K562 (cell line): ENCODE measurements around the gene BRF1. TPM values are rescaled to one million over a fixed set of nuclear protein-coding genes. Genes with fewer than 3 reads are reported as not detected.

Experiments
- ATAC-seq: fragments of 200-7000 bp; cut with Tn5 transposase; 3 replicates; pipeline ENCODE4 v1.9.1; 2020; ENCODE audit warnings: moderate library complexity
- BruUV-seq: library from RNA; stranded (reverse); fragments of 400-500 nt; replicated peaks from 2 replicates; lab custom pipeline; 2021; lab: Mats Ljungman, UMichigan
- CTCF ChIA-PET: fragments of 300-600 bp; formaldehyde crosslinking; extraction: SDS; loops from one replicate; lab custom pipeline; 2021; ENCODE audit warnings: low intra/inter-chr PET ratio; lab: Yijun Ruan, JAX
- POLR2A ChIA-PET: fragments of 300-600, 350-650 bp; sonication (Branson Sonifier 250); formaldehyde crosslinking; extraction: SDS; loops from one replicate; lab custom pipeline; 2021; ENCODE audit warnings: antibody characterized with exemption, inconsistent platforms; lab: Yijun Ruan, JAX
- DNase-seq, 4 experiments: peaks; one replicate each; pipeline versions ENCODE4 v3.0.0 to v3.0.0-alpha.2; 2011 to 2018; ENCODE audit warnings: low spot score in 3 of 4, mixed read lengths in 3 of 4; ENCODE audit errors: extremely low read depth in 1 of 4
- FAIRE-seq: peaks from 2 replicates; lab custom pipeline; 2011; peaks lifted over from hg19 to GRCh38; lab: Jason Lieb, UNC
- H2AFZ ChIP-seq: 2 replicates; pipeline ENCODE4 v1.6.0; 2011; ENCODE audit warnings: low read depth, low read length, control low read depth, inconsistent platforms
- H3K27ac ChIP-seq: fragments of 200-600 bp; 3 replicates; pipeline ENCODE4 v1.8.0; 2011; ENCODE audit warnings: low read depth, mild to moderate bottlenecking, control low read depth, inconsistent platforms, low read length, moderate library complexity, mixed read lengths; ENCODE audit errors: extremely low read depth
- H3K27me3 ChIP-seq, 2 experiments: fragments of 300-600 bp in 1 of 2; 2 replicates in 1 of 2; 3 replicates in 1 of 2; pipeline versions ENCODE4 v1.6.0 to v1.8.0; 2011; ENCODE audit warnings: inconsistent platforms in 2 of 2, low read length in 2 of 2, mild to moderate bottlenecking in 1 of 2, mixed read lengths in 1 of 2, moderate library complexity in 1 of 2; ENCODE audit not compliant: control insufficient read depth in 2 of 2, insufficient read depth in 2 of 2
- H3K36me3 ChIP-seq: fragments of 300-600 bp; 3 replicates; pipeline ENCODE4 v1.8.0; 2011; ENCODE audit warnings: mild to moderate bottlenecking, low read length, inconsistent platforms; ENCODE audit not compliant: control insufficient read depth, insufficient read depth
- H3K4me1 ChIP-seq, 2 experiments: fragments of 200-600 bp in 1 of 2; replicated peaks in 1 of 2; 2 replicates in 1 of 2; 3 replicates in 1 of 2; pipeline versions ENCODE4 v1.5.1 to v1.8.0; 2011; ENCODE audit warnings: inconsistent platforms in 2 of 2, low read length in 2 of 2, mild to moderate bottlenecking in 1 of 2, mixed read lengths in 1 of 2, moderate library complexity in 1 of 2; ENCODE audit not compliant: control insufficient read depth in 2 of 2, insufficient read depth in 2 of 2
- H3K4me2 ChIP-seq: 2 replicates; pipeline ENCODE4 v1.6.1; 2011; ENCODE audit warnings: low read length, control low read depth, inconsistent platforms, mixed read lengths; ENCODE audit not compliant: insufficient read depth
- H3K4me3 ChIP-seq: fragments of 200-600 bp; sonication (generic), shearing (Covaris generic); 2 replicates; pipeline ENCODE4 v1.5.1; 2016; ENCODE audit warnings: control low read depth, inconsistent platforms
- H3K79me2 ChIP-seq: fragments of 200-600 bp; 3 replicates; pipeline ENCODE4 v1.8.0; 2011; ENCODE audit warnings: low read length, inconsistent platforms; ENCODE audit not compliant: control insufficient read depth, insufficient read depth
- H3K9ac ChIP-seq, 2 experiments: 2 replicates each; pipeline versions ENCODE4 v1.6.0 to v1.6.1; 2011; ENCODE audit warnings: low read depth in 2 of 2, low read length in 2 of 2, control low read depth in 1 of 2, inconsistent platforms in 1 of 2, mild to moderate bottlenecking in 1 of 2, mixed read lengths in 1 of 2; ENCODE audit not compliant: insufficient read depth in 1 of 2
- H3K9me1 ChIP-seq: one replicate; pipeline ENCODE4 v1.6.0; 2011; ENCODE audit warnings: inconsistent platforms, mild to moderate bottlenecking, low read length, moderate library complexity; ENCODE audit not compliant: control insufficient read depth, insufficient read depth
- H3K9me3 ChIP-seq: replicated peaks from 2 replicates; pipeline ENCODE4 v1.5.1; 2011; ENCODE audit warnings: low read depth, low read length, inconsistent platforms; ENCODE audit not compliant: control insufficient read depth, insufficient read depth
- H4K20me1 ChIP-seq: replicated peaks from 2 replicates; pipeline ENCODE4 v1.6.1; 2011; ENCODE audit warnings: low read length, inconsistent platforms, mixed read lengths; ENCODE audit not compliant: control insufficient read depth, insufficient read depth
- E4F1 ChIP-seq: fragments of 250-450 bp; sonication (Bioruptor Pico); IDR thresholded peaks from 2 replicates; pipeline ENCODE4 v1.5.0; 2021; ENCODE audit warnings: mild to moderate bottlenecking, borderline replicate concordance
- ETS2 ChIP-seq: IDR thresholded peaks from 2 replicates; pipeline ENCODE4 v1.6.1; 2016; ENCODE audit warnings: borderline replicate concordance, missing genetic modification characterization, mild to moderate bottlenecking, moderate library complexity, missing compliant biosample characterization; ENCODE audit not compliant: poor library complexity, severe bottlenecking
- GATA2 ChIP-seq: sonication (generic); formaldehyde crosslinking; IDR thresholded peaks from 2 replicates; pipeline ENCODE4 v1.4.0; 2020; ENCODE audit warnings: mild to moderate bottlenecking, missing genetic modification reagents
- GTF2B ChIP-seq: IDR thresholded peaks from 2 replicates; pipeline ENCODE4 v1.6.1; 2011; ENCODE audit not compliant: insufficient read length; ENCODE audit errors: extremely low read depth
- HDAC1 ChIP-seq, 2 experiments: fragments of 450-650 bp; IDR thresholded peaks; 2 replicates each; pipeline ENCODE4 v1.6.1; 2016 to 2017; ENCODE audit warnings: inconsistent platforms in 1 of 2, mild to moderate bottlenecking in 1 of 2, moderate library complexity in 1 of 2
- KDM5B ChIP-seq: fragments of 200-600 bp; sonication (generic); IDR thresholded peaks from 2 replicates; pipeline ENCODE4 v1.6.1; 2012; ENCODE audit warnings: low read depth, mild to moderate bottlenecking, moderate library complexity, low read length, control low read depth, inconsistent platforms; ENCODE audit not compliant: insufficient replicate concordance
- L3MBTL2 ChIP-seq: fragments of 450-650 bp; IDR thresholded peaks from 2 replicates; pipeline ENCODE4 v1.6.1; 2016; ENCODE audit warnings: mild to moderate bottlenecking, moderate library complexity
- RBM34 ChIP-seq: fragments of 200-400 bp; formaldehyde crosslinking; IDR thresholded peaks from 2 replicates; pipeline ENCODE4 v1.6.1; 2018; ENCODE audit warnings: low read length, borderline replicate concordance; ENCODE audit not compliant: insufficient read depth
- WGBS: fragments of 100-300 bp; shearing (Covaris generic); methylation state at CpG from one replicate; pipeline ENCODE4 v1.1.6; 2016; ENCODE audit warnings: low coverage, mixed read lengths; ENCODE audit not compliant: insufficient coverage; ENCODE audit errors: missing lambda C conversion rate; 5-methylcytosine and 5-hydroxymethylcytosine counted together
- in situ Hi-C: fragments of 300-500 bp; cut with MboI; formaldehyde crosslinking; loops from 4 replicates; pipeline ENCODE4 v1.15.0; 2018; ENCODE audit warnings: inconsistent platforms, mixed read lengths
- intact Hi-C: fragments of 100-400 bp; cut with micrococcal nuclease; formaldehyde crosslinking; loops from 2 replicates; pipeline ENCODE4 v1.14.2; 2022
- polyA plus RNA-seq, 8 experiments: library from polyadenylated mRNA; depleted of rRNA in 4 of 8; stranded (reverse) in 5 of 8; unstranded in 3 of 8; fragments of >200 nt; fragmentation: Nextera tagmentation in 2 of 8; fragmentation: Illumina TruSeq in 1 of 8; extraction: Ambion mirVana in 2 of 8; extraction: Trizol in 1 of 8; gene quantifications; 2 replicates each; pipeline versions ENCODE4 v1.2.1 to v1.2.3, GENCODE V29; 2011 to 2014; ENCODE audit warnings: inconsistent platforms in 1 of 8, missing spikeins in 1 of 8
- total RNA-seq, 7 experiments: library from RNA; depleted of rRNA in 6 of 7; stranded (reverse); fragments of >200 nt in 6 of 7; fragmentation: Illumina TruSeq in 2 of 7; extraction: Trizol in 2 of 7; gene quantifications; 2 replicates each; pipeline versions ENCODE4 v1.2.1 to v1.2.3, GENCODE V29; 2011 to 2021; ENCODE audit warnings: low replicate concordance in 1 of 7
- TF ChIP-seq, protein P1 (sequence below): fragments of 450-650 bp; formaldehyde crosslinking; IDR thresholded peaks from 2 replicates; pipeline ENCODE4 v1.4.0; 2022; ENCODE audit warnings: mild to moderate bottlenecking, moderate library complexity
- TF ChIP-seq, protein P2 (sequence below): fragments of 150-350 bp; conservative IDR thresholded peaks from 2 replicates; pipeline ENCODE4 v1.6.1; 2014; ENCODE audit warnings: low read length
- TF ChIP-seq, protein P3 (sequence below): sonication (generic); formaldehyde crosslinking; IDR thresholded peaks from 2 replicates; pipeline ENCODE4 v1.8.0; 2022; ENCODE audit warnings: missing genetic modification reagents, mild to moderate bottlenecking, moderate library complexity, borderline replicate concordance
- TF ChIP-seq, protein P4 (sequence below): fragments of 250-450 bp; sonication (Bioruptor Pico); IDR thresholded peaks from 2 replicates; pipeline ENCODE4 v1.8.0; 2021; ENCODE audit warnings: mild to moderate bottlenecking, moderate library complexity

Gene BRF1
- total and polyA plus RNA-seq, 9 of the 15 experiments (the other 6 are each of a cell fraction or from before 2014, with no cell fraction given): 0.14 to 24.6 (median 8.2) TPM

- no peak for DNase-seq
- Histone ChIP-seq H3K9me1 (no peaks in the 10 kb centered on the region), H3K4me1 (peaks cover 0 to 7% of the 10 kb centered on the region in 2 experiments; a peak in 1 of 5 replicates), H3K27me3 (no peaks in the 10 kb centered on the region), H3K9ac (no peak overlapping the region), H3K4me2 (no peak overlapping the region), H3K79me2 (no peaks in the 10 kb centered on the region), H3K36me3 (peaks cover 27% of the 10 kb centered on the region; the same call in 1 of the 3 replicates), H3K9me3 (no peaks in the 10 kb centered on the region), H3K4me3 (no peak overlapping the region), H4K20me1 (no peaks in the 10 kb centered on the region), H3K27ac (no peak overlapping the region), H2AFZ (no peak overlapping the region)
- ATAC-seq: no peak
- intact Hi-C loops (no loop called here), in situ Hi-C loops (no loop called here)
- CTCF ChIA-PET: no interaction called here
- 100% methylated on average over 5 of the region's 19 CpGs for WGBS
- POLR2A ChIA-PET: interaction anchor here (0.5 kb wide), 1 partner anchor 36 kb away, joined by 3 read pairs; no protein-coding TSS in a partner anchor
- BruUV-seq: no TSS peak
- no peak for FAIRE-seq
- no peak for TF ChIP-seq GTF2B
- TF ChIP-seq HDAC1 (IDR thresholded peaks at IDR 0.05): no peak
- TF ChIP-seq ETS2 (tag): no peak
- no peak for TF ChIP-seq KDM5B
- TF ChIP-seq, protein P1, sequence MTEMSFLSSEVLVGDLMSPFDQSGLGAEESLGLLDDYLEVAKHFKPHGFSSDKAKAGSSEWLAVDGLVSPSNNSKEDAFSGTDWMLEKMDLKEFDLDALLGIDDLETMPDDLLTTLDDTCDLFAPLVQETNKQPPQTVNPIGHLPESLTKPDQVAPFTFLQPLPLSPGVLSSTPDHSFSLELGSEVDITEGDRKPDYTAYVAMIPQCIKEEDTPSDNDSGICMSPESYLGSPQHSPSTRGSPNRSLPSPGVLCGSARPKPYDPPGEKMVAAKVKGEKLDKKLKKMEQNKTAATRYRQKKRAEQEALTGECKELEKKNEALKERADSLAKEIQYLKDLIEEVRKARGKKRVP (CRISPR knock-in tag): no peak
- no peak for TF ChIP-seq GATA2
- no peak for TF ChIP-seq E4F1
- TF ChIP-seq, protein P2, sequence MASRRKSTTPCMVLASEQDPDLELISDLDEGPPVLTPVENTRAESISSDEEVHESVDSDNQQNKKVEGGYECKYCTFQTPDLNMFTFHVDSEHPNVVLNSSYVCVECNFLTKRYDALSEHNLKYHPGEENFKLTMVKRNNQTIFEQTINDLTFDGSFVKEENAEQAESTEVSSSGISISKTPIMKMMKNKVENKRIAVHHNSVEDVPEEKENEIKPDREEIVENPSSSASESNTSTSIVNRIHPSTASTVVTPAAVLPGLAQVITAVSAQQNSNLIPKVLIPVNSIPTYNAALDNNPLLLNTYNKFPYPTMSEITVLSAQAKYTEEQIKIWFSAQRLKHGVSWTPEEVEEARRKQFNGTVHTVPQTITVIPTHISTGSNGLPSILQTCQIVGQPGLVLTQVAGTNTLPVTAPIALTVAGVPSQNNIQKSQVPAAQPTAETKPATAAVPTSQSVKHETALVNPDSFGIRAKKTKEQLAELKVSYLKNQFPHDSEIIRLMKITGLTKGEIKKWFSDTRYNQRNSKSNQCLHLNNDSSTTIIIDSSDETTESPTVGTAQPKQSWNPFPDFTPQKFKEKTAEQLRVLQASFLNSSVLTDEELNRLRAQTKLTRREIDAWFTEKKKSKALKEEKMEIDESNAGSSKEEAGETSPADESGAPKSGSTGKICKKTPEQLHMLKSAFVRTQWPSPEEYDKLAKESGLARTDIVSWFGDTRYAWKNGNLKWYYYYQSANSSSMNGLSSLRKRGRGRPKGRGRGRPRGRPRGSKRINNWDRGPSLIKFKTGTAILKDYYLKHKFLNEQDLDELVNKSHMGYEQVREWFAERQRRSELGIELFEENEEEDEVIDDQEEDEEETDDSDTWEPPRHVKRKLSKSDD: no peak
- TF ChIP-seq, protein P3, sequence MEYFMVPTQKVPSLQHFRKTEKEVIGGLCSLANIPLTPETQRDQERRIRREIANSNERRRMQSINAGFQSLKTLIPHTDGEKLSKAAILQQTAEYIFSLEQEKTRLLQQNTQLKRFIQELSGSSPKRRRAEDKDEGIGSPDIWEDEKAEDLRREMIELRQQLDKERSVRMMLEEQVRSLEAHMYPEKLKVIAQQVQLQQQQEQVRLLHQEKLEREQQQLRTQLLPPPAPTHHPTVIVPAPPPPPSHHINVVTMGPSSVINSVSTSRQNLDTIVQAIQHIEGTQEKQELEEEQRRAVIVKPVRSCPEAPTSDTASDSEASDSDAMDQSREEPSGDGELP (CRISPR knock-in tag): no peak
- TF ChIP-seq RBM34: no peak
- TF ChIP-seq, protein P4, sequence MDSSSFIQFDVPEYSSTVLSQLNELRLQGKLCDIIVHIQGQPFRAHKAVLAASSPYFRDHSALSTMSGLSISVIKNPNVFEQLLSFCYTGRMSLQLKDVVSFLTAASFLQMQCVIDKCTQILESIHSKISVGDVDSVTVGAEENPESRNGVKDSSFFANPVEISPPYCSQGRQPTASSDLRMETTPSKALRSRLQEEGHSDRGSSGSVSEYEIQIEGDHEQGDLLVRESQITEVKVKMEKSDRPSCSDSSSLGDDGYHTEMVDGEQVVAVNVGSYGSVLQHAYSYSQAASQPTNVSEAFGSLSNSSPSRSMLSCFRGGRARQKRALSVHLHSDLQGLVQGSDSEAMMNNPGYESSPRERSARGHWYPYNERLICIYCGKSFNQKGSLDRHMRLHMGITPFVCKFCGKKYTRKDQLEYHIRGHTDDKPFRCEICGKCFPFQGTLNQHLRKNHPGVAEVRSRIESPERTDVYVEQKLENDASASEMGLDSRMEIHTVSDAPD (CRISPR knock-in tag): no peak
- no peak for TF ChIP-seq L3MBTL2
Observed at GRCh38 chr14:105218611-105219010, 82.2 kb downstream of the BRF1 start.
